K562 (cell line): ENCODE measurements around the gene NR1H3. TPM values are rescaled to one million over a fixed set of nuclear protein-coding genes. Genes with fewer than 3 reads are reported as not detected.

Source experiments
- BRD4 ChIP-seq: fragments of 200-600 bp; sonication (generic); IDR thresholded peaks from 2 replicates; pipeline ENCODE4 v1.6.1; 2017; ENCODE audit warnings: inconsistent platforms
- CHD7 ChIP-seq: fragments of 200-600 bp; sonication (generic); IDR thresholded peaks from one replicate; pipeline ENCODE4 v1.6.1; 2012; ENCODE audit warnings: mild to moderate bottlenecking, low read depth, low read length, inconsistent platforms
- polyA plus RNA-seq, 8 experiments: library from polyadenylated mRNA; depleted of rRNA in 4 of 8; stranded (reverse) in 5 of 8; unstranded in 3 of 8; fragments of >200 nt; fragmentation: Nextera tagmentation in 2 of 8; fragmentation: Illumina TruSeq in 1 of 8; extraction: Ambion mirVana in 2 of 8; extraction: Trizol in 1 of 8; gene quantifications; 2 replicates each; pipeline versions ENCODE4 v1.2.1 to v1.2.3, GENCODE V29; 2011 to 2014; ENCODE audit warnings: inconsistent platforms in 1 of 8, missing spikeins in 1 of 8
- total RNA-seq, 7 experiments: library from RNA; depleted of rRNA in 6 of 7; stranded (reverse); fragments of >200 nt in 6 of 7; fragmentation: Illumina TruSeq in 2 of 7; extraction: Trizol in 2 of 7; gene quantifications; 2 replicates each; pipeline versions ENCODE4 v1.2.1 to v1.2.3, GENCODE V29; 2011 to 2021; ENCODE audit warnings: low replicate concordance in 1 of 7

NR1H3 gene
- total and polyA plus RNA-seq, 9 of the 15 experiments (the other 6 are each of a cell fraction or from before 2014, with no cell fraction given): 8.2 to 26.0 (median 11.9) TPM

- TF ChIP-seq CHD7 (no peak), BRD4 (no peak)
Observed at GRCh38 chr11:47289856-47290255, 32.1 kb downstream of the NR1H3 start (continued).
